Activated T-helper 2 cell treated with anti-CD3 and anti-CD28 coated beads, Interferon-gamma antibody, Interleukin-2, Interleukin-4, amounts not matched to agents 10 μg/mL and 5 μg/mL and 100 μg/mL, durations not matched to agents 14 hours and 24 hours and 36 hours (primary cell): ENCODE measurements around the gene EEF1A1. TPM values are rescaled to one million over a fixed set of nuclear protein-coding genes. Genes with fewer than 3 reads are reported as not detected.
"Not testable (repeated sequence)": the region's sequence is repeated elsewhere in the genome, so short reads cannot be mapped to it uniquely, and the experiment has no call there.

Source experiments
- DNase-seq: peaks from one replicate; pipeline ENCODE4 v3.0.0; 2021; ENCODE audit warnings: low spot score
- H3K27ac Mint-ChIP-seq: one replicate; pipeline ENCODE4 v1.8.0; 2021; ENCODE audit warnings: mixed read lengths
- H3K27me3 Mint-ChIP-seq: one replicate; pipeline ENCODE4 v1.8.0; 2021; ENCODE audit warnings: low read depth, mixed read lengths
- H3K36me3 Mint-ChIP-seq: one replicate; pipeline ENCODE4 v1.8.0; 2021; ENCODE audit warnings: low read depth, mixed read lengths
- H3K4me1 Mint-ChIP-seq: one replicate; pipeline ENCODE4 v1.8.0; 2021; ENCODE audit warnings: low read depth, mixed read lengths
- H3K4me3 Mint-ChIP-seq: one replicate; pipeline ENCODE4 v1.8.0; 2021; ENCODE audit warnings: low read depth, mild to moderate bottlenecking, moderate library complexity, mixed read lengths
- H3K9me3 Mint-ChIP-seq: one replicate; pipeline ENCODE4 v1.8.0; 2021; ENCODE audit warnings: mixed read lengths
- intact Hi-C: fragments of 100-400 bp; cut with micrococcal nuclease; formaldehyde crosslinking; loops from one replicate; pipeline ENCODE4 v1.15.1; 2023
- total RNA-seq: library from RNA; stranded (reverse); gene quantifications from 2 replicates; pipeline ENCODE4 v1.2.3, GENCODE V29; 2022

EEF1A1 gene
- total RNA-seq, 1 donor from 2014 or later = 11,266 TPM

DNA sequence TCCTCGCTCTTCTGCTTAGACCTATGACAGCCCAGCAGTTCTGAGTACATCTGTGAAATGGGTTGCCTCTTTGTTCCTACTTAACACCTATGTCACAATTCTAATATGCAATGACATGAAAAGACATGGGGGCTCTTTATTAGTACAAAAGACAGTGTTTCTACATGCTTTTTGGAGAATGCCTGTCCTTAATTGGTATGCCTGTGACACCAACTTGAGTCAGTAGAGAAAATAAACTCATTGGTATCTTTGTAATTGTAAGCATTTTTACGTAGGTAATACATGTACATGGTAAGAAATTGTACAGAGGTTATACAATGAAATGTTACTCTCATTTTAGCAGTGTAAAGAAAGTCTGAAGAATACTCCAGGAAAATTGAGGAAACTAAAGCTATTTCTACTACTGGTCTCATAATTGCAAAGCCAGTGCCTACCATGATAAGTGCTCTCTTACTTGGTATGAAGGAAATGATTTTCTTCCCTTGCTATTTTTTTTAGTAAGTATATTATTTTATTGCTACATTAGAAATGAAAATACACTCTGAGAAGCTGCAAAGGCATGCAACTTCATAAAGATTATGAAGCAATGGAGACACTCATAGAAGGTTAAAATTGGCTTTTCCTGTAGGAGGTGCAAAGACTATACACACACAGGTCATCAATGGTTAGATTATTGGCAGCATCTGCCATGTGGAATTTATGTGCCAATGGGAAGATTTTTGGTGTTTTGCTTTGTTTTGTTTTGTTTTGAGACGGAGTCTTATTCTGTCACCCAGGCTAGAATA, 4.9 kb upstream of the EEF1A1 start:
- no peak overlapping the region for H3K4me3 Mint-ChIP-seq
- intact Hi-C loops = loop anchor here (10.0 kb wide), 1 partner anchor 1759 kb away; the partner anchor contains the start of gene TMEM30A
- peaks cover 10% of the 10 kb centered on the region for H3K27me3 Mint-ChIP-seq
- H3K36me3 Mint-ChIP-seq = peaks cover 7% of the 10 kb centered on the region
- H3K4me1 Mint-ChIP-seq = peaks cover 13% of the 10 kb centered on the region
- DNase-seq = no peak
- H3K27ac Mint-ChIP-seq = no peak overlapping the region
- H3K9me3 Mint-ChIP-seq = no peaks in the 10 kb centered on the region

- Mint-ChIP-seq H3K4me3 (peak overlapping the region; percentile 98), H3K27me3 (peaks cover 5% of the 10 kb centered on the region), H3K27ac (peak overlapping the region; percentile 100), H3K9me3 (no peaks in the 10 kb centered on the region), H3K36me3 (peaks cover 28% of the 10 kb centered on the region), H3K4me1 (peaks cover 14% of the 10 kb centered on the region)
- DNase-seq = peak; percentile 78
- intact Hi-C loops = loop anchor here (5.0 to 10.0 kb wide), 4 partner anchors 199 to 1761 kb away; partner anchors contain the start of genes COX7A2, KCNQ5 and TMEM30A
Measured at GRCh38 chr6:73523434-73524123, 2.7 kb upstream of the EEF1A1 start.

DNA sequence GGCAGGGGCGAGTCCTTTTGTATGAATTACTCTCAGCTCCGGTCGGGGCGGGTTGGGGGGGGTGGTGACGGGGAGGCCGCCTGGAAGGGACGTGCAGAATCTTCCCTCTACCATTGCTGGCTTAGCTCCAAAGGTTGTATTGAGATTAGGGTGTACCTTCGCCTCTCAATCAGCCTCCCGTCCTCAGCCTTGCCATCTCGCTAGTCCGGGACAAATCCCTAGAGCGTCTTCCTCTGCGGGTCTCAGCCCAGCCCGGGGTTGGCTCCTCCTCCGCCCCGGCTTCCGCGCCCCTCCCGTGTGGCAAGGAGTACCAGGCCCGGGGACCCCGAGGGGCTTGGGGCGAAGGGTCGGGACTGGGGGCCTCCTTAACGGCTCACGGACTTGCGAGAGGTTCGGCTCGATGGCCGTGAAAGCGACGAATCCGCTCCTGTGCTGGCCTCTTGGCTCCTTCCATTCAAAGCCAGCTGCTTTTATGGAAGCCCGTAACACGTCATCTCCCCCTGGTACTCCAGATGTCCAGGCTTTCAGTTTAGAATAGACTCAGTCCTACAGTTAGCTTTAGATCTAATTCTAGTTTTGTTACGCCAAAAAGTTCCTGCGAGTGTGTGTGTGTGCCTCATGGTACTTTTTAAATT, 636 bp upstream of the EEF1A1 start:
- Mint-ChIP-seq H3K9me3 (no peaks in the 10 kb centered on the region), H3K27ac (peak overlapping the region; percentile 100), H3K4me3 (peak overlapping the region; percentile 98), H3K4me1 (peaks cover 27% of the 10 kb centered on the region), H3K36me3 (peaks cover 50% of the 10 kb centered on the region), H3K27me3 (no peaks in the 10 kb centered on the region)
- peak; percentile 74 for DNase-seq
- intact Hi-C loops = loop anchor here (1.0 to 10.0 kb wide), 10 partner anchors 59 to 1763 kb away; partner anchors contain the start of genes CGAS, COX7A2, KCNQ5 and MTO1

- Mint-ChIP-seq H3K9me3 (no peaks in the 10 kb centered on the region), H3K4me1 (peaks cover 38% of the 10 kb centered on the region), H3K4me3 (peak overlapping the region; percentile 98), H3K36me3 (peaks cover 63% of the 10 kb centered on the region), H3K27me3 (no peaks in the 10 kb centered on the region), H3K27ac (peak overlapping the region; percentile 99)
- peak; percentile 75 for DNase-seq
- intact Hi-C loops = loop anchor here (2.0 to 10.0 kb wide), 7 partner anchors 59 to 1765 kb away; partner anchors contain the start of genes CGAS, COX7A2, KCNQ5 and MTO1
Measured at GRCh38 chr6:73519926-73520687, 725 bp downstream of the EEF1A1 start.

GRCh38 chr6:73518982-73519881, 1.6 kb downstream of the EEF1A1 start:
- intact Hi-C loops = not testable (repeated sequence)
- peaks cover 40% of the 10 kb centered on the region for H3K4me1 Mint-ChIP-seq
- H3K27ac Mint-ChIP-seq = peak overlapping the region; percentile 99

DNA sequence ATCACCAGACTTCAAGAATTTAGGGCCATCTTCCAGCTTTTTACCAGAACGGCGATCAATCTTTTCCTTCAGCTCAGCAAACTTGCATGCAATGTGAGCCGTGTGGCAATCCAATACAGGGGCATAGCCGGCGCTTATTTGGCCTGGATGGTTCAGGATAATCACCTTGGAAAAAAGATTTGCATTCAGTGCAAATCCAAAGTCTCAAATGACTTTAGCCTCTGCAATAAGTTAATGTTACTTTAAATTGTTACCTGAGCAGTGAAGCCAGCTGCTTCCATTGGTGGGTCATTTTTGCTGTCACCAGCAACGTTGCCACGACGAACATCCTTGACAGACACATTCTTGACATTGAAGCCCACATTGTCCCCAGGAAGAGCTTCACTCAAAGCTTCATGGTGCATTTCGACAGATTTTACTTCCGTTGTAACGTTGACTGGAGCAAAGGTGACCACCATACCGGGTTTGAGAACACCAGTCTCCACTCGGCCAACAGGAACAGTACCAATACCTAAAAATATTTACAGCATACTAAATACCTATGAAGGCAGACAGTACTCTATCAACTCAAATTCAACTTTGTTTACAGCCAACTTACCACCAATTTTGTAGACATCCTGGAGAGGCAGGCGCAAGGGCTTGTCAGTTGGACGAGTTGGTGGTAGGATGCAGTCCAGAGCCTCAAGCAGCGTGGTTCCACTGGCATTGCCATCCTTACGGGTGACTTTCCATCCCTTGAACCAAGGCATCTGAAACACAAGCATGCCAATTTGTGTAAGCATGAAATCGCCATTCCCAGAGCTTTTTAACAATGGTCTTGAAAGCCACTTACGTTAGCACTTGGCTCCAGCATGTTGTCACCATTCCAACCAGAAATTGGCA, 2.5 kb downstream of the EEF1A1 start:
- intact Hi-C loops, H3K27me3 Mint-ChIP-seq, H3K9me3 Mint-ChIP-seq, DNase-seq: not testable (repeated sequence)
- Mint-ChIP-seq H3K4me1 (peaks cover 35% of the 10 kb centered on the region), H3K36me3 (peaks cover 70% of the 10 kb centered on the region), H3K4me3 (peak overlapping the region; percentile 98), H3K27ac (peak overlapping the region; percentile 99)

More at GRCh38 chr6:73518982-73519881, 1.6 kb downstream of the EEF1A1 start:
- H3K27me3 Mint-ChIP-seq, DNase-seq, H3K9me3 Mint-ChIP-seq: not testable (repeated sequence)
- peaks cover 69% of the 10 kb centered on the region for H3K36me3 Mint-ChIP-seq
- H3K4me3 Mint-ChIP-seq = peak overlapping the region; percentile 98

DNA sequence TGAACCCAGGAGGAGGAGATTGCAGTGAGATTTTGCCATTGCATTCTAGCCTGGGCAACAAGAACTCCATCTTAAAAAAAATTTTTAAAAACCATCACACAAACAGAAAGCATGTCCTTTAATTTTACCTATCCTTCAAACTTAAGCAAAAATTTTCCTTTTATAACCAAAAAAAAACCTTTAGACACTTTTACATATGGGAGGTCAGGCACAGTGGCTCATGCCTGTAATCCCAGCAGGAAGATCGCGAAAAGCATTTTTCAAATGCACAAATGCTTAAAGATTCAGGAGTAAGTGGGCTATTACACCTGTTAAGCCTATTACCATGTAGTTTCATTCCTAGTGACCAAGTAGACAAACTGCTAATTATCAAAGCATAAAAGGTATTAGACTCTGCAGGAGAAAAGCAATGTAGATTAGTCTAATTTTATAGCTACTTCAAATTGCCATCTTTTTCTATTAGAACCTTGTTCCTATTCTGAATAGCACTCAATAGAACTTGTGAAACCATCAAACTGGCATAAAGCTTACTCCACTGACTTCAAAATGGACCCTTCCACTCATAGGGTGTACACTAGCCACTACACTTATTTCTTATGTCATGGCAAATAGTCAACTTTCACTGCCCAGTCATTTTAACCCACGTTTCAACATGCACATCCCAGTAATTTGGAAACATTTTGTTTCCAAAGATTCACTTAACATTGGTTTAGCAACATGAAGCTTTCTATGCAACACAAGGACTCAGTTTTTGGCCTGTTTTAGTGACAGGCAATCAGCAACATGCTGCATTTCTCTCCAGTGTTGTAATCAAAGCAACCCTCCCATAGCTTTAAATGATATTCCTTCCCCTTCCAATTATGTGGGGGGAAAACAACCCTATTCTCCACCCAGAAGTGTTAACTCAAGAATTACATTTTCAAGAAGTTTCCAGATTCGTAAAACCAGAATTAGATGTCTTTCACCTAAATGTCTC, 4.0 kb downstream of the EEF1A1 start:
- Mint-ChIP-seq H3K36me3 (peaks cover 73% of the 10 kb centered on the region), H3K4me1 (peaks cover 32% of the 10 kb centered on the region), H3K9me3 (no peaks in the 10 kb centered on the region), H3K27ac (peak overlapping the region; percentile 87), H3K27me3 (no peaks in the 10 kb centered on the region), H3K4me3 (peak overlapping the region; percentile 74)
- intact Hi-C loops = no loop called here
- DNase-seq = no peak

DNA sequence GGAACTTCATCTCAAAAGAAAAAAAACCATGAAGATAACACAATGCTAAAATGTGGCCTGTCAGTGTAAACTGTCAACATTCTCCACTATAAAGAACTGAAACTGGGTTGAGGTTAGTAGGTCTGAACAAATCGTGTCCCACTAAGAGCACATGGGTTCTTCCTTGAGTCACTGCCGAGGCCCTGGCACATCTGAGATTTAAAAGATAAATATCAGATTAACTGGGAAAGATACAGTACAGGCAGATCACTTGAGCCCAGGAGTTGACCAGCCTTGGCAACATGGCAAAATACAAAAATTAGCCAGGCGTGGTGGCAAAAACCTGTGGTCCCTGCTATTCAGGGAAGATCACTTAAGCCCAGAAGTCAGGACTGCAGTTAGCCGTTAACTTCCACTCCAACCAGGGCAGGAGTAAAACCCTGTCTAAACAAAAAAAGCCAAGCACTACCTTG, 5.6 kb downstream of the EEF1A1 start:
- no peaks in the 10 kb centered on the region for H3K27me3 Mint-ChIP-seq
- peak overlapping the region; percentile 74 for H3K4me3 Mint-ChIP-seq
- no peak for DNase-seq
- peak overlapping the region; percentile 87 for H3K27ac Mint-ChIP-seq
- intact Hi-C loops = loop anchor here (1.0 kb wide), 1 partner anchor 95 kb away; no protein-coding TSS in a partner anchor
- peaks cover 32% of the 10 kb centered on the region for H3K4me1 Mint-ChIP-seq
- peaks cover 67% of the 10 kb centered on the region for H3K36me3 Mint-ChIP-seq
- no peaks in the 10 kb centered on the region for H3K9me3 Mint-ChIP-seq

DNA sequence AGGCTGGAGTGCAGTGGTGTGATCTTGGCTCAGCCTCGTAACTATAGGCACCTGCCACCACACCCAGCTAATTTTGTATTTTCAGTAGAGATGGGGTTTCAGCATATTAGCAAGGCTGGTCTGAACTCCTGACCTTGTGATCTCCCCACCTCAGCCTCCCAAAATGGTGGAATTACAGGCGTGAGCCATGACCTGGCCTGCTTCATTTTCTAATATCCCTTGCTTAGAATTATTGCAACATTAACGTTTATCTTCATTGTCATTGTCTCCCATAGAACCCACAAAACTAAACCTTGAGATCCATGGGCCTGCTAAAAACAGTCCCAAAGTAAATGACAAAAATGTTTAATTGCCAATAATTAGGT, 6.1 kb downstream of the EEF1A1 start:
- peak overlapping the region; percentile 87 for H3K27ac Mint-ChIP-seq
- peaks cover 62% of the 10 kb centered on the region for H3K36me3 Mint-ChIP-seq
- no peak for DNase-seq
- H3K27me3 Mint-ChIP-seq = no peaks in the 10 kb centered on the region
- intact Hi-C loops = loop anchor here (1.0 kb wide), 1 partner anchor 96 kb away; no protein-coding TSS in a partner anchor
- H3K9me3 Mint-ChIP-seq = no peaks in the 10 kb centered on the region
- H3K4me1 Mint-ChIP-seq = peaks cover 33% of the 10 kb centered on the region
- H3K4me3 Mint-ChIP-seq = no peak overlapping the region

DNA sequence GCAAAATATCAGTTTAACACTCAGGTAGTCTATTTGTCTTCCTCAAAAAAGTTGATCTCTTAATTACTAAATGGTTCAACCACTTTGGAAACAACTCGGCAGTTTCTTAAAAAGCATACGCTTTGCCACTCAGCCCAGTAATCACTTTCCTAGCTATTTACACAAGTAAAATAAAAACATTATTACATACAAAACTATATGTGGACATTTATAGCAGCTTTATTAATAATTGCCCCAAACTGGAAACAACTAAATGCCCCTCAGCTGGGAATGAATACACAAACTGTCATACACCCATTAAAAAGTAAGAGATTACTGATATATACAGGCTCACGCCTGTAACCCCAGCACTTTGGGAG, 7.4 kb downstream of the EEF1A1 start:
- H3K9me3 Mint-ChIP-seq = no peaks in the 10 kb centered on the region
- H3K27me3 Mint-ChIP-seq = no peaks in the 10 kb centered on the region
- H3K4me1 Mint-ChIP-seq = peaks cover 35% of the 10 kb centered on the region
- DNase-seq = no peak
- no peak overlapping the region for H3K4me3 Mint-ChIP-seq
- peaks cover 49% of the 10 kb centered on the region for H3K36me3 Mint-ChIP-seq
- peak overlapping the region; percentile 27 for H3K27ac Mint-ChIP-seq
- intact Hi-C loops = no loop called here
